HG03039 (cell line): ENCODE data around the gene TRPV4.
"Not testable (repeated sequence)": the region's sequence is repeated elsewhere in the genome, so short reads cannot be mapped to it uniquely, and the experiment has no call there.

Experiments used
- ATAC-seq: cut with Tn5 transposase; IDR thresholded peaks from one replicate; pipeline ENCODE4 v1.9.1; 2021; ENCODE audit warnings: mild to moderate bottlenecking, moderate library complexity; ENCODE audit not compliant: unreplicated experiment

The TRPV4 gene

GRCh38 chr12:109861689-109862314, 28.6 kb upstream of the TRPV4 start:
- ATAC-seq = no peak

- ATAC-seq = no peak
These were observed 27.8 kb upstream of the TRPV4 start for GRCh38 chr12:109860977-109861376.

- ATAC-seq = no peak
These were observed 25.6 kb upstream of the TRPV4 start for GRCh38 chr12:109858764-109859163.

GRCh38 chr12:109857715-109858114, 24.5 kb upstream of the TRPV4 start:
- ATAC-seq = no peak

GRCh38 chr12:109855377-109855776, 22.2 kb upstream of the TRPV4 start:
- no peak for ATAC-seq

- not testable (repeated sequence) for ATAC-seq
These were observed 17.3 kb upstream of the TRPV4 start for GRCh38 chr12:109850518-109850917.

- no peak for ATAC-seq
These were observed 14.0 kb upstream of the TRPV4 start for GRCh38 chr12:109847142-109847735.

GRCh38 chr12:109845824-109846205, 12.6 kb upstream of the TRPV4 start:
- no peak for ATAC-seq

GRCh38 chr12:109844983-109845823, 12.0 kb upstream of the TRPV4 start:
- ATAC-seq = no peak

GRCh38 chr12:109844091-109844490, 10.9 kb upstream of the TRPV4 start:
- ATAC-seq = no peak

GRCh38 chr12:109842021-109842420, 8.8 kb upstream of the TRPV4 start:
- no peak for ATAC-seq

GRCh38 chr12:109841356-109841755, 8.2 kb upstream of the TRPV4 start:
- no peak for ATAC-seq

- no peak for ATAC-seq
These were observed 7.3 kb upstream of the TRPV4 start for GRCh38 chr12:109840305-109841074.

GRCh38 chr12:109839444-109839843, 6.2 kb upstream of the TRPV4 start:
- no peak for ATAC-seq

GRCh38 chr12:109836916-109837315, 3.7 kb upstream of the TRPV4 start:
- no peak for ATAC-seq

GRCh38 chr12:109835827-109836226, 2.6 kb upstream of the TRPV4 start:
- no peak for ATAC-seq

- no peak for ATAC-seq
These were observed 474 bp downstream of the TRPV4 start for GRCh38 chr12:109832541-109833306.

GRCh38 chr12:109831929-109832328, 1.3 kb downstream of the TRPV4 start:
- no peak for ATAC-seq

- no peak for ATAC-seq
These were observed 1.8 kb downstream of the TRPV4 start for GRCh38 chr12:109831365-109831764.

GRCh38 chr12:109830718-109831117, 2.5 kb downstream of the TRPV4 start:
- ATAC-seq = no peak

- ATAC-seq = no peak
These were observed 2.9 kb downstream of the TRPV4 start for GRCh38 chr12:109830267-109830666.
